Retinal pigment epithelial cell (primary cell): ENCODE data around the gene TBC1D2.
"Not testable (repeated sequence)": the region's sequence is repeated elsewhere in the genome, so short reads cannot be mapped to it uniquely, and the experiment has no call there.

Experiments
- DNase-seq: peaks from one replicate; pipeline ENCODE4 v3.0.0-alpha.2; 2010; ENCODE audit warnings: low read depth
- H3K4me3 ChIP-seq: 2 replicates; pipeline ENCODE4 v1.5.1; 2011; ENCODE audit warnings: mild to moderate bottlenecking, low read length, control low read depth, moderate library complexity
- TF ChIP-seq, protein P1 (sequence below): conservative IDR thresholded peaks from 2 replicates; pipeline ENCODE4 v1.5.1; 2011; ENCODE audit warnings: low read depth, low read length, control low read depth, inconsistent platforms

The TBC1D2 gene

DNA sequence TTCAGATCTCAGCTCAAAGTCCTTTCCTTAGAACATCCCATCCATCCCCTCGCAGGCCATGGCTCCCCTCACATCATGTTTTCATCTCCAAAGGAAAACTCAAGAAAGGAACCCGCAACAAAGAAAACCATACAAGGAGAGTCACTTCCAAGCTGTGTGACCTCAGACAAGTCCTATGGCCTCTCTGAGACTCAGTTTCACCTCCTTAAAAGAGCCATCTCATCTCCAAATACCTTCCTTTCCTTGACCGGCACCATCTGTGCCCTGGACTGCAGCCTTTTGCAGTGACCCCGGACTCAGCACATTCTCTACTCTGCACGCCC is 73.7 kb downstream of the TBC1D2 start:
- DNase-seq = no peak
- H3K4me3 ChIP-seq = no peak overlapping the region
- TF ChIP-seq, protein P1, sequence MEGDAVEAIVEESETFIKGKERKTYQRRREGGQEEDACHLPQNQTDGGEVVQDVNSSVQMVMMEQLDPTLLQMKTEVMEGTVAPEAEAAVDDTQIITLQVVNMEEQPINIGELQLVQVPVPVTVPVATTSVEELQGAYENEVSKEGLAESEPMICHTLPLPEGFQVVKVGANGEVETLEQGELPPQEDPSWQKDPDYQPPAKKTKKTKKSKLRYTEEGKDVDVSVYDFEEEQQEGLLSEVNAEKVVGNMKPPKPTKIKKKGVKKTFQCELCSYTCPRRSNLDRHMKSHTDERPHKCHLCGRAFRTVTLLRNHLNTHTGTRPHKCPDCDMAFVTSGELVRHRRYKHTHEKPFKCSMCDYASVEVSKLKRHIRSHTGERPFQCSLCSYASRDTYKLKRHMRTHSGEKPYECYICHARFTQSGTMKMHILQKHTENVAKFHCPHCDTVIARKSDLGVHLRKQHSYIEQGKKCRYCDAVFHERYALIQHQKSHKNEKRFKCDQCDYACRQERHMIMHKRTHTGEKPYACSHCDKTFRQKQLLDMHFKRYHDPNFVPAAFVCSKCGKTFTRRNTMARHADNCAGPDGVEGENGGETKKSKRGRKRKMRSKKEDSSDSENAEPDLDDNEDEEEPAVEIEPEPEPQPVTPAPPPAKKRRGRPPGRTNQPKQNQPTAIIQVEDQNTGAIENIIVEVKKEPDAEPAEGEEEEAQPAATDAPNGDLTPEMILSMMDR = no peak

DNA sequence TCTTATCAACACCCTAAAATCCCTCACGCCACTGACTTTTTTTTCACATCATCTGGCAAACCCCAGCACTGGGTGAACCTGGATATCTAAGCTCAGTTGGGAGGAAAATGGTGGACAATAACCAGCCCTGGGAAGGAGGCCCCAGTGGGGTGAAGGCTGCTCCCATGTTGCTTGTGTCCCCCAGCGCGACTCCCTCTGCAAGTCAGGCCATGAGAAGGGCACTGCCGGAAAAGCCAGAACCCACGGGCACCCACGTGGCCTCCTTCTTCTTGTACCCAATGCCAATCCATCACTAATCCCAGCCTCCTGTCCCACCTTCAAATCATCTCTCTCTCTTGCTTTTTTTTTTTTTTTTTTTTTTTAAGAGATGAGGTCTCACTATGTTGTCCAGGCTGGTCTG is 74.5 kb downstream of the TBC1D2 start:
- TF ChIP-seq, protein P1 = no peak
- no peak overlapping the region for H3K4me3 ChIP-seq
- no peak for DNase-seq

DNA sequence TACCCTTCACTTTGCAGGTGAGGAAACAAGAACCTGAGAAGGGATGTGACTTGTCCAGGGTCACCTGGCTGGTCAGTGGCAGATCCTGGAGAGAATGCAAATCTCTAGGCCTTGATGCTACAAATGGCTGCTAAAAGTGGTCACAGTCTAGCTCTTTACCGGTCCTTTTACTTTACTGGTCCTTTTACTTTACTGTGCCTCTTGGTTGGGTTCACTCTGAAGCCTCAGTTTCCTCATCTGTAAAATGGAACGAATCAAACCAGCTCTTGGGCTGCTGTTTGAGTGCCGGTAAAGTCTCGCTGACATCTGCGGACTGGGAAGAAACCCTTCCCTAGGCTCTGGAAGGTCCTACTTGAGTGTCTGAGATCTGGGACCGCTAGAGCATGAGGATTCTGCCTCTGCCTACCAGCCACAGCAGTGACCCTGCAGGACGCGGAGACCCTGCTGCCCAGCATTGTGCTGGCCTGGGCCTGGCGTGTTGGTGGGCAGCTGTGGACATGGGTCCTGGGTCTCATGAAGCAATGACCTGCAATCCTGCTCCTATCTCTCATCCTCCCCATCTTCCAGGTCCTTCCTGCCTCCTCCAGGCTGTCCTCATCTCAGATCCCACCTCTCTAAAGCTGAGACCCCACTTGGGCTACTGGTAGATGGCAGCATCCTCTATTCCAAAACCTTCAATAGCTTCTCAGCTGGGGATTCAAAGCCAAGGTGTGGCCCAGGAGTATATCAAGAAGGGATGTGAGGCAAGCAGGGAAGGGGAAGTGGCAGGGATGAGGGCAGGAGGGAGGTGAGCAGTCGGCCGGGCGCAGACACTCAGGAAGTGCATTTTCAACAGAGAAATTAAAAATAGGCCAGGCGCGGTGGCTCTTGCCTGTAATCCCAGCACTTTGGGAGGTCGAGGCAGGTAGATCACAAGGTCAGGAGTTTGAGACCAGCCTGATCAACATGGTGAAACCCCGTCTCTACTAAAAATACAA is 76.3 kb downstream of the TBC1D2 start:
- no peak for DNase-seq
- H3K4me3 ChIP-seq = no peak overlapping the region
- TF ChIP-seq, protein P1 = no peak

DNA sequence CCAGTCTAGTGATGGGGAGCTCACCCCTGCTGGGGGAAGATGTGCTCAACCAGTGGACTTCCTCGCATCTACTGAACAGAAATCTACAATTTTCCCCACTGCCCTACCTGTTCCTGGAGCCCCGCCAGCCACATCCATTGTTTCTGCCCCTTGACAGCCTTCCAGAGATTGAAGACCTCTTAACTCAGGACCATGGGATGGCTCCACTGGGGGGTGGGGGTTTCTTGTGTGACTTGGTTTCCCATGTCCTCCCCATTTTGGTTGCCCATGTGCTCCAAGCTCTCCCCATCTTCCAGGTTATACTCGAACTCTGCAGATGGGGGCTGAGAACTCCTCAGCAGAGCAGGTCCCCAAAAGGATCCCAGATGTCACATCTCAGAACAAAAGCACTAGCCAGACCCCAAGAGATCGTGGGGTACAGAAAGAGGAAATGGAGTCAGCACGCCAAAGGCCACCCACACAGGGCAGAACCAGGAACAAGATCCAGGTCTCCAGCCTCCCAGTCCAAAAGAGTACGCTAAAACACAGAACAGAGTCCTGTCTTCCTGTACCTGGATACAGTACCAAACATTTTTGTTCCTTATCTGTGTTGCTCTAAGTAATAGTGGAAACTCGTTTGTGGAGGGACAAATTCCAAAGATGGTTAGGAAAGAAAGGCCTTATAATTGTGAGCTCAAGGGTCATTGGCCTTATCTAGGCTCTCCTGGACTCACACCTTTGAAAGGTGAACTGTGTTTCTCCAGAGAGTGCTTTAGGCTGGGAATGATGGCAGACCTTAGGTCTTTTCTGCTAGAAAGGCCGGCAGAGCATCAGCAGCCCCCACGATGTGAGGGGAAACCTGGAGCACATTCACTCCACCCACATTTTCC is 78.8 kb downstream of the TBC1D2 start:
- no peak for DNase-seq
- no peak overlapping the region for H3K4me3 ChIP-seq
- TF ChIP-seq, protein P1 = no peak

DNA sequence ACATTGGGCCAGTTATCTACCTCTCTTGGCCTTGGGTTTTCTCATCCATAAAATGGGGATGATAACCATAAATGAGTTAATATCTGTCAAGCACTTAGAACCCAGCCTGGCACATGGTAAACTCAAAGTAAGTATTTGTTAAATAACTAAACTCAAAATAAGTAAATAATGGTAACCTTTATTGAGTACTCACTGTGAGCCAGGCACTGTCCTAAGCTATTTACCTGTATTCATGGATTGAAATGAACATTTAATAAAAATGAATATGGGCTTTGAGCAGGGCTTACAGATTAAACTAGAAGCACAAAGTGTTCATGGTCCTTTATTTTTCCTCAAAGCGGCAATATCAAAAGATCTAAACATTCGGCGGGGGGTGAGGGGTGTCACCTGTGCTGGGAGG is 79.7 kb downstream of the TBC1D2 start:
- no peak overlapping the region for H3K4me3 ChIP-seq
- DNase-seq = no peak
- TF ChIP-seq, protein P1 = no peak

DNA sequence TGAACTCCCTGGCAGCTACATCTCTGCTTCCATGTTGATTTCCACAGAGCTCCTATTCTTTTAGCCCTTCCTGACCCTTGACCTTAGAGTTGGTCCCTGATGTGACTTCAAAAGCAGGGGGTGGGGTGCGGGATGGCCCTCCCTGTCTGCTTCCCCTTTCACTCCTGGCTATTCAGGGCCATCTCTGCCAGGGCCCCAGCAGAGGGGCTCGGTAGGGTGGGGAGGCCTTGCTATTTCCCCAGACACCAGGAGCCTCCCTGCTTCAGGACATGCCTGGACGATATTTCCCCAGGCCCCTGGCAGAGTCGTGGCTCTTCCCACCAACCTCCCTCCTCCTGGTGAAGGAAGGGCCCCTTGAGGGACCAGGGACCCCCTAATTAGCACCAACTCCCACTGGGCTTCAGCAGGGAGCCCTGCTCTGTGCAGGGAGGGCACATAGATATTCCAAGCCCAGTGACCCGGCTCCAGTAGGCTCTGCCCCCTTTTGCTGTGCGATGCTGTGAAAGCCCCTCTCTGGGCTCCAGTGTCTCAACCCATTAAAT is 80.3 kb downstream of the TBC1D2 start:
- H3K4me3 ChIP-seq = no peak overlapping the region
- no peak for DNase-seq

DNA sequence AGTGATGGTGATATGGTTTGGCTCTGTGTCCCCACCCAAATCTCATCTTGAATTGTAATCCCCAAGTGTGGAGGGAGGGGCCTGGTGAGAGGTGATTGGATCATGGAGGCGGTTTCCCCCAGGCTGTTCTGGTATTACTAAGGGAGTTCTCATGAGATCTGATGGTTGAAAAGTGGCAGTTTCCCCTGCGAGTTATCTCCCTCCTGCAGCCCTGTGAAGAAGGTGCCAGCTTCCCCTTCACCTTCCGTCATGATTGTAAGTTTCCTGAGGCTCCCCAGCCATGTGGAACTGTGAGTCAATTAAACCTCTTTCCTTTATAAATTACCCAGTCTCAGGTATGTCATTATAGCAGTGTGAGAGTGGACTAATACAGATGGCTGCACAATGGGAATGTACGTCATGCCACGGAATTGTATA is 80.9 kb downstream of the TBC1D2 start:
- not testable (repeated sequence) for H3K4me3 ChIP-seq, DNase-seq

More for the DNA sequence above, 80.3 kb downstream of the TBC1D2 start:
- TF ChIP-seq, protein P1 = no peak
